ENCODE data around the gene RPS6KA2. TPM values are rescaled to one million over a fixed set of nuclear protein-coding genes. Genes with fewer than 3 reads are reported as not detected.

Gene RPS6KA2
- total RNA-seq, 3 donors from 2014 or later: 8.6 to 21.3 (median 18.7) TPM

GRCh38 chr6:166620478-166621113, 6.5 kb downstream of the RPS6KA2 start:
- H3K4me1 ChIP-seq (ENCODE audit: low read depth): no peaks in the 10 kb centered on the region
- intact Hi-C loops (cut with DNase I, micrococcal nuclease): no loop called here
- ATAC-seq (no peak), DNase-seq (peak in 1 of 3 donors; percentile 21)
- H3K9me3 ChIP-seq: no peaks in the 10 kb centered on the region
- H3K36me3 ChIP-seq (ENCODE audit: low read depth): no peaks in the 10 kb centered on the region
- TF ChIP-seq CTCF (IDR thresholded peaks at IDR 0.05): no peak
- no peak overlapping the region for H3K4me3 ChIP-seq

- H3K4me1 ChIP-seq (ENCODE audit: low read depth): no peaks in the 10 kb centered on the region
- DNase-seq: no peak
- no peak for TF ChIP-seq CTCF (IDR thresholded peaks at IDR 0.05)
Measured at GRCh38 chr6:166619912-166620311, 7.1 kb downstream of the RPS6KA2 start.

GRCh38 chr6:166618866-166619761, 7.9 kb downstream of the RPS6KA2 start:
- TF ChIP-seq CTCF (IDR thresholded peaks at IDR 0.05): no peak
- intact Hi-C loops (cut with DNase I, micrococcal nuclease): no loop called here
- Histone ChIP-seq H3K9me3 (no peaks in the 10 kb centered on the region), H3K36me3 (ENCODE audit: low read depth) (no peaks in the 10 kb centered on the region), H3K4me3 (no peak overlapping the region), H3K4me1 (ENCODE audit: low read depth) (no peaks in the 10 kb centered on the region)
- peak in 1 of 3 donors; percentile 18 for DNase-seq
- no peak for ATAC-seq

More at GRCh38 chr6:166619912-166620311, 7.1 kb downstream of the RPS6KA2 start:
- no peaks in the 10 kb centered on the region for H3K9me3 ChIP-seq
- no peak overlapping the region for H3K4me3 ChIP-seq
- intact Hi-C loops (cut with DNase I, micrococcal nuclease): no loop called here
- no peak for ATAC-seq
- no peaks in the 10 kb centered on the region for H3K36me3 ChIP-seq (ENCODE audit: low read depth)

- Histone ChIP-seq H3K36me3 (ENCODE audit: low read depth) (no peaks in the 10 kb centered on the region), H3K4me3 (no peak overlapping the region), H3K9me3 (no peaks in the 10 kb centered on the region), H3K4me1 (ENCODE audit: low read depth) (no peaks in the 10 kb centered on the region)
- ATAC-seq (no peak), DNase-seq (no peak)
- no peak for TF ChIP-seq CTCF (IDR thresholded peaks at IDR 0.05)
- intact Hi-C loops (cut with DNase I, micrococcal nuclease): no loop called here
Measured at GRCh38 chr6:166618251-166618650, 8.8 kb downstream of the RPS6KA2 start.

GRCh38 chr6:166617359-166617758, 9.7 kb downstream of the RPS6KA2 start:
- intact Hi-C loops (cut with DNase I, micrococcal nuclease): no loop called here
- TF ChIP-seq CTCF (IDR thresholded peaks at IDR 0.05): no peak
- Histone ChIP-seq H3K4me3 (no peak overlapping the region), H3K36me3 (ENCODE audit: low read depth) (no peaks in the 10 kb centered on the region), H3K4me1 (ENCODE audit: low read depth) (no peaks in the 10 kb centered on the region), H3K9me3 (no peaks in the 10 kb centered on the region)
- no peak for ATAC-seq
- DNase-seq: no peak

Measured in mucosa of descending colon (tissue), 3 donors.